HG03135 (cell line): ENCODE measurements around the gene HOXA4.

Experiments used
- ATAC-seq: cut with Tn5 transposase; IDR thresholded peaks from one replicate; pipeline ENCODE4 v1.9.1; 2021; ENCODE audit warnings: mild to moderate bottlenecking, moderate library complexity; ENCODE audit not compliant: unreplicated experiment

Gene HOXA4

GRCh38 chr7:27147199-27148030 lies 16.9 kb upstream of the HOXA4 start, which contains the start of gene HOXA6:
Gene HOXA6 (minus strand): TSS chr7:27147774. CDS start chr7:27147749, 25 bp downstream.
- no peak for ATAC-seq

DNA sequence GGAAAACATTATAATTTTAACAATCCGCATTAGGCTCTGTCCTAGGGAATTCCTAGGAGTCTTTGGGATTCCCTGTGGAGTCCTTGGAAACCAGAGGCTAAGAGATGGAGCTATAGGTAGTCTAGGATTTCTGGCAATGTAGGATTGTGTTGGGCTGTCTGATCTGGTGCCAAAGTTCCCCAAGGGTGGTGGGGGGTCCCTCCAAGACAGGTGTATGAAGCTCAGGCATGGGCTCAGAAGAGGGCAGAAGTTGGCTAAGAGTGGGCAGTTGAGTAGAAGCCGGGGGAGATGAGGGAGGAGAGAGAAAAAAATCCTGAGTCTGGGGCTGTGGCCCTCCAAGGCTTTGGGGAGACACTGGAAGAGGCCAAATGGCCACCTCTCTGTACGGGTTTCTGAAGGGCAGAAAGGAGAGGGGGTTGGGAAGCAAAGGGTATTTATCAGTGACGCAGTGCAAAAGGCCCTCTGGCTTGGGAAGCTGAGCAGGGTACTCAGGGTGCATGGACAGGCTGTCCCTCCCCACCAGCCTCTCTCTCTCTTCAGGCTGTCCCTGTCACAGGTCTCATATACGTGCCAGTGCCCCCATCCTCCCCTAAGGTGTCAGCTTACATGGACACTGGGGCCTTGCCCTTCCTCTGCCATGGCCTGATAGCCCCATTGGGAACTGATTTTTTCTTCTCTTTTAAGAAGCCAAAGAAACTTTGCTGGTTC lies 16.1 kb upstream of the HOXA4 start:
- no peak for ATAC-seq

GRCh38 chr7:27145914-27146412 lies 15.4 kb upstream of the HOXA4 start:
- ATAC-seq = no peak

- no peak for ATAC-seq
Measured at GRCh38 chr7:27145165-27145913, 14.8 kb upstream of the HOXA4 start.

- no peak for ATAC-seq
Measured at GRCh38 chr7:27144781-27145164, 14.2 kb upstream of the HOXA4 start.

- ATAC-seq = no peak
Measured at GRCh38 chr7:27143950-27144780, 13.6 kb upstream of the HOXA4 start.

DNA sequence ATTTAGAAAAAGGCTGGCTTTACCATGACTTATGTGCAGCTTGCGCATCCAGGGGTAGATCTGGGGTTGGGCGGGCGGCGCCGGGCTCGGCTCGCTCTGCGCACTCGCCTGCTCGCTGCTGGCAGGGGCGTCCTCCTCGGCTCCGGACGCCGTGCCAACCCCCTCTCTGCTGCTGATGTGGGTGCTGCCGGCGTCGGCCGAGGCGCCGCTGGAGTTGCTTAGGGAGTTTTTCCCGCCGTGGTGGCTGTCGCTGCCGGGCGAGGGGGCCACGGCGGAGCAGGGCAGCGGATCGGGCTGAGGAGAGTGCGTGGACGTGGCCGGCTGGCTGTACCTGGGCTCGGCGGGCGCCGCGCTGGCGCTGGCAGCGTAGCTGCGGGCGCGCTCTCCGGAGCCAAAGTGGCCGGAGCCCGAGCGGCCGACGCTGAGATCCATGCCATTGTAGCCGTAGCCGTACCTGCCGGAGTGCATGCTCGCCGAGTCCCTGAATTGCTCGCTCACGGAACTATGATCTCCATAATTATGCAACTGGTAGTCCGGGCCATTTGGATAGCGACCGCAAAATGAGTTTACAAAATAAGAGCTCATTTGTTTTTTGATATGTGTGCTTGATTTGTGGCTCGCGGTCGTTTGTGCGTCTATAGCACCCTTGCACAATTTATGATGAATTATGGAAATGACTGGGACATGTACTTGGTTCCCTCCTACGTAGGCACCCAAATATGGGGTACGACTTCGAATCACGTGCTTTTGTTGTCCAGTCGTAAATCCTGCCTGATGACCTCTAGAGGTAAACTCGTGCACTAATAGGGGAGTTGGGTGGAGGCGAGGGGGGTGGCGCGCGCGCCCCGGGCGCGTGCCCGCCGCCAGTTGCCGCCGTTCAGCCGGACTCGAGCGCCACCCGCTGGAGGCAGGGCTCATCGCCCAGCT lies 12.7 kb upstream of the HOXA4 start, which contains the start of gene HOXA5:
HOXA5 (minus strand) TSS at position 659 of the 927 bp plus-strand sequence; CDS start at position 585, 74 bp downstream.
- ATAC-seq = no peak

DNA sequence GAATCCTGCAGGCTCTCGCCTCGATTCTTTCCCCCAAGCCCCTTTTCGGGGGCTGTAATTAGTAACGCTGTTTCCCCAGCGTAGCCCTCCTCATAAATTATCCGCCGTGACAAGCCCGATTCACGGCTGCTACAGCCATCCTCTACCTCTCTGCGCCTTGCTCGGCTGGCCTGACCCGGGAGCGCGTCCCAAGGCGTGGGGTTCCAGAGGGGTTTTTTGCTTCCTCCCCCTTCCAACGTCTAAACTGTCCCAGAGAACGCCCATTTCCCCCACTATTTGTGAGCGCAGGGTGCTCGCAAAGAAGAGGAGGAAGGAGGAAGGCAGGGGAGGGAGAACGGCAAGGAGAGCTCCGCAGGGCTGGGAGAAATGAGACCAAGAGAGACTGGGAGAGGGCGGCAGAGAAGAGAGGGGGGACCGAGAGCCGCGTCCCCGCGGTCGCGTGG lies 12.0 kb upstream of the HOXA4 start:
- ATAC-seq = no peak

DNA sequence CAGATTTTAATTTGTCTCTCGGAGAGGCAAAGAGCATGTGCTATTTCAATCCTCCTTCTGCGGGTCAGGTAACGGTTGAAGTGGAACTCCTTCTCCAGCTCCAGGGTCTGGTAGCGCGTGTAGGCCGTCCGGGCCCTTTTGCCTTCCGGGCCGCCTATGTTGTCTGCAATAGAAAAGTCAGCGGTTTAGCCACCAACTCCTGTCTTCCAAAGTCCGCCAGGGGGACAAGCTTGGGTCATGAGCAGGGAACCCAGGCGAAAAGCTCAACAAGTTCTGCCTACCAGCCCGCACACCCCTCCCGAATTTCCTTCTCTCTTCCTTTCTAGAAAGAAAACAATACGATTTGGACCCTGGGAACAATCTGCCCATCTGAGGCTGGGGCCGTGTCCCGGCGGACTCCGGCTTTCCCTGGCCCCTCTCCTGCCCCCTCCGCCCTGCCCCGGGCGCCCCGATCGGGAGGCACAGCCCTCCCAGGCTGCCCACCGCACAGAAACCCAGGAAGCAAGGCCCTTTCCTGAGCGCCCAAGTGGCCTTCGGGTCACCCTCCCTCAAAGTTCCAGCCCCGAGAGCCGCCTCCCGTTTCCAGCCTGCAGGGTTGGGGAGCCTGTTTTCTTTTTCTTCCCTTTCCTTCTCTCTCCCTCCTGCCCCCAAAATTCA lies 11.5 kb upstream of the HOXA4 start:
- ATAC-seq = no peak

- no peak for ATAC-seq
Measured at GRCh38 chr7:27141137-27141922, 10.8 kb upstream of the HOXA4 start.

- no peak for ATAC-seq
Measured at GRCh38 chr7:27140126-27140857, 9.7 kb upstream of the HOXA4 start.

DNA sequence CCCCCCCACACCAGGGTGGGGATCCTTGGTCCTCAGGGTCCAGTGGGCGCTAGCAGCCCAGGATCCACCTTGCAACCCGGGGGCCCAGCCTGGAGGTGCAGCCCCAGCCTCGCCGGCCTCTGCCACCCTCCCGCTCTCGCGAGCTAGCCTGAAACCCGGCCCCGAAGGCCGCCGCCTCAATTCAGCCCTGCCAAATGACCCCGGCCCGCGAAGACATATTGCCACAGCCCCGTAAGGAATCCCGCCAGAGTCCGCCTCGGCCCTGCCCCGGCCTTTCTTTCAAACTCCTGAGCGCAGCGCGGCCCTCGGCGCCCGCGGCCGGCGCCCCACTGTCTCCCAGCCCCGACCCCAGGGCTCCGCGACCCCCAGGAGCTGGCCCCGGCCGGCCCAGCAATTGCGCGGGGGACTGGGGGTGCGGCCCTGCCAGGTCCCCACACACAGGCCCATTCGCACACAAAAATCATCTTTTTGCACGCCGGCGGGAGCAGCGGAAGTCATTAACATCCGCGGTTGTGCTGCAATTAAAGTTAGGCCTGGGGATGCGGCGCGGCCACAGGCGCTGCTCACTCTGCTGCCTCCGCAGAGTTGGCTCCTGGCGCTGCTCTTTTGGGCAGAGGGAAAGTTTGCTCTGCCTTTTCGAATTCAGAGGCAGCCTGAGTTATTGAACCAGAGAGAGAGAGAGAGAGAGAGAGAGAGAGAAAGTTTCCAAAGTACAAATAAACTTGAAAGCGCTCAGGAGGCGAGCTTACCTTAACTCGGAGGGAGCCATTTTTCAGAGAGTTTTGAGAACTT lies 9.0 kb upstream of the HOXA4 start:
- ATAC-seq = no peak

- ATAC-seq = no peak
Measured at GRCh38 chr7:27138985-27139333, 8.4 kb upstream of the HOXA4 start.

GRCh38 chr7:27138472-27138871 lies 7.9 kb upstream of the HOXA4 start:
- no peak for ATAC-seq

GRCh38 chr7:27137640-27138315 lies 7.2 kb upstream of the HOXA4 start:
- no peak for ATAC-seq

- no peak for ATAC-seq
Measured at GRCh38 chr7:27134392-27134791, 3.8 kb upstream of the HOXA4 start.
